Coronary artery (tissue), 2 donors: ENCODE measurements around the gene NELFA.

Experiments used
- DNase-seq: peaks from one replicate; pipeline ENCODE4 v3.0.0-alpha.2; 2017; ENCODE audit warnings: low spot score
- H3K27ac ChIP-seq, 2 donors: fragments of 200-600 bp; sonication (generic); one replicate each; pipeline ENCODE4 v1.5.1; 2016 to 2019
- H3K4me3 ChIP-seq: fragments of 200-600 bp; sonication (generic); 2 replicates; pipeline ENCODE4 v1.5.1; 2016; ENCODE audit warnings: mild to moderate bottlenecking, moderate library complexity
- CTCF ChIP-seq: fragments of 200-600 bp; sonication (generic); IDR thresholded peaks from one replicate; pipeline ENCODE4 v1.5.1; 2019; ENCODE audit warnings: antibody characterized with exemption

The NELFA gene

GRCh38 chr4:2044119-2044485 is 35.3 kb upstream of the NELFA start:
- TF ChIP-seq CTCF: no peak
- Histone ChIP-seq H3K27ac (no peak overlapping the region), H3K4me3 (no peak overlapping the region)
- DNase-seq: no peak

DNA sequence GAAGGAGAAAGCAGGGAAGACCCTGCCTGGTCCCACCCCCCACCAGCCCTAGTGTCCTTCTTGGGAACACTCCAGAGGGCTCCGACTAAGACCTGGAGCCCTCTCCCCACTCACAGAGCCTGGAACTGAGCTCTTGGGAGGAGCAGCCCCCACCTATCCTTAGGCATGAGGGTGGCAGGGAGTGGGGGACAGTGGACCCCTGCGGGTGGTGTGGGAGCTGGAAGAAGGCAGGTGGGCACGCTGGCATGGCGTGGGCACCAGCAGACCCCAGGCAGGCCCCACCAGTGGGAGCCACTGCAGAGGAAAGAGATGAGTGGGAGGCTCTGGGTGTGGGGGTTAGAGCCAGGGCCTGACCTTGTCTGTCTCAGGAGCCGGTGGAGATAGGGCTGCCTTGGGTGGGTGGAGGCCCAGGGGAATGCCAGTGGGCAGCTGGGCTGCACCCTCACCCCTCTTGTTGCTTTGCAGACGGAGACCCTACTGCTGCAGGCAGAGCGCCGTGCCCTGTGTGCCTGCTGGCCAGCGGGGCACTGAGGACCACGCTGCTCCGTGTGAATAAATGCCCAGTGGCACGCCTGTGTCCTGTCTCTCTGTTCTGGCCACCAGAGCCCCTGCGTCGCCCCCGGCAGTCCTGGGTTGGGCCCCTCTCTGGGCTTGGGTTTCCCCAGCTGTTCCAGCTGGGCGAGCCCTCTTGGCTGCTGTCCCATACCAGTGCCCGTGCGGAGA is 34.8 kb upstream of the NELFA start:
- Histone ChIP-seq H3K27ac (no peak overlapping the region), H3K4me3 (no peak overlapping the region)
- no peak for TF ChIP-seq CTCF
- no peak for DNase-seq

- H3K27ac ChIP-seq: no peak overlapping the region
- TF ChIP-seq CTCF: no peak
- DNase-seq: no peak
- peak overlapping the region; percentile 89 for H3K4me3 ChIP-seq
These were observed 34.2 kb upstream of the NELFA start for GRCh38 chr4:2042947-2043395.

DNA sequence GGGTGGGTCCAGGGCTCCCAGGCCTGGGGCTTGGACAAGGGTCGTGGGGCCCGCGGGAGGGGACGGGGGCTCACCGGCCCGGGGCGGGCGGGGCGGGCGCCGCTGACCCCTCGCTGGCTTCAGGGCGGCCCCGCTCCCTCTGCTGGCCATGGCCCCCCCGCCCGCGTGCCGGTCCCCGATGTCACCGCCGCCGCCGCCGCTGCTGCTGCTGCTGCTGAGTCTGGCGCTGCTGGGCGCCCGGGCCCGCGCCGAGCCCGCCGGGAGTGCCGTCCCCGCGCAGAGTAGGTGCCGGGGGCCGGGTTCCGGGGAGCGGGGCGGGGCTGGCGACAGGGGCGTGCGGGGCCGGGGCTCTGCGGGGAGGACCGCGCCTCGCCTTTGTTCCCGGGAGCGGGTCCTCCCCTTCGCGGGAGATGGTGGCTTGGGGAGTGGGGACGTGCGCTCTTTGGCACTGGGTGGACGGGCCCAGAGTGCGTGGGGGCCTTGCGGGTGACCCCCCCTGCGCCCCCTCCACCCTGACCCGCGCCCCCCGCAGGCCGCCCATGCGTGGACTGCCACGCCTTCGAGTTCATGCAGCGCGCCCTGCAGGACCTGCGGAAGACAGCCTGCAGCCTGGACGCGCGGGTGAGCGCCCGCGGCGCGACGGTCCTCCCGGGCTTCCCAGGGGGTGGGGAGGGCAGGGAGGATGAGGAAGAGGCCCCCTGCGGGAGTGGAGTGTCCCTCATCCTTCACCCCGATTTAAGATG is 33.6 kb upstream of the NELFA start:
- no peak overlapping the region for H3K27ac ChIP-seq
- TF ChIP-seq CTCF: no peak
- no peak for DNase-seq

DNA sequence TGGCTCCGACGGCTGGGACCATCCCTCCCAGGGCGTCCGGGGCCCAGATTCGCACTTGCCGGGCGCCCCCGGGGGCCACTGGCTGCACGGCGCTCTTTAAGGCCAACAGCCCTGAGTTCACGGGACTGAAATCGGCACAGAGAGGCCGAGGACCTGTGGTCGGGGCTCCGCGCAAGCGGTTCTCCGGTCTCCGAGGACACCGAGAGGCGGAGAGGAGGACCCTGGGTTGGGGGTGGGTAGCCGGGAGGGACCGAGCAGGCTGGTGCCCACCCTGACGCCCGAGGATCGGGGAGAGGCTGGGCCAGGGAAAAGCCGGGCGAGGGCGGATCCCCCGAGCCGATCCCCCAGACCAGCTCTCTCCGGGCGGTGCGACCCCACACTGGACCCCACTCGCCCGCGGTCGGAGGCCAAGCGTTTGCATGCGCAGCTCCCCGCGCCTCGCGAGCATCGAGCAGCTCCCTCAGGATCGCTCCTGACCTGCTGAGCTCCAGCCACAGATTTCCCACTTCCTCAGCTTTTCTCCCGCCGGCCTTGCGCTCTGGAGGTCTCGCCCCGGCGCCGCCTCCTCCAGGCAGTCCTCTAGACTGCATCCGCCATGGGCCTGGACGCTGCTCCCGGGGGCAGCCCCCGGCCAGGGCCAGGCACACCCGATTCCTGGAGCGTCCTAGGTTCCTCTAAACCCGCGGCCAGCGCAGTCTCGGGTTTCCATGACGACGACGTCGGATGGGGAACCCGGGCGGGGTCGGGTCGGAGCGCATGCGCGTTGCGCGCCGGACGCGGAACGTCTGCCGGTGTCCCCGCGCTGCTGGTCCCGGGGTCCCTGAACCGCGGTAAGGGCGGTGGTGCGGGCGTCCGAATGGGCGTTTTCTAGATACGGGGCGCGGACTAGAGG is 32.7 kb upstream of the NELFA start:
- peak overlapping the region; percentile 89 for H3K4me3 ChIP-seq
- no peak for DNase-seq
- no peak overlapping the region for H3K27ac ChIP-seq
- TF ChIP-seq CTCF: no peak

More for the DNA sequence above, 33.6 kb upstream of the NELFA start:
- peak overlapping the region; percentile 89 for H3K4me3 ChIP-seq

DNA sequence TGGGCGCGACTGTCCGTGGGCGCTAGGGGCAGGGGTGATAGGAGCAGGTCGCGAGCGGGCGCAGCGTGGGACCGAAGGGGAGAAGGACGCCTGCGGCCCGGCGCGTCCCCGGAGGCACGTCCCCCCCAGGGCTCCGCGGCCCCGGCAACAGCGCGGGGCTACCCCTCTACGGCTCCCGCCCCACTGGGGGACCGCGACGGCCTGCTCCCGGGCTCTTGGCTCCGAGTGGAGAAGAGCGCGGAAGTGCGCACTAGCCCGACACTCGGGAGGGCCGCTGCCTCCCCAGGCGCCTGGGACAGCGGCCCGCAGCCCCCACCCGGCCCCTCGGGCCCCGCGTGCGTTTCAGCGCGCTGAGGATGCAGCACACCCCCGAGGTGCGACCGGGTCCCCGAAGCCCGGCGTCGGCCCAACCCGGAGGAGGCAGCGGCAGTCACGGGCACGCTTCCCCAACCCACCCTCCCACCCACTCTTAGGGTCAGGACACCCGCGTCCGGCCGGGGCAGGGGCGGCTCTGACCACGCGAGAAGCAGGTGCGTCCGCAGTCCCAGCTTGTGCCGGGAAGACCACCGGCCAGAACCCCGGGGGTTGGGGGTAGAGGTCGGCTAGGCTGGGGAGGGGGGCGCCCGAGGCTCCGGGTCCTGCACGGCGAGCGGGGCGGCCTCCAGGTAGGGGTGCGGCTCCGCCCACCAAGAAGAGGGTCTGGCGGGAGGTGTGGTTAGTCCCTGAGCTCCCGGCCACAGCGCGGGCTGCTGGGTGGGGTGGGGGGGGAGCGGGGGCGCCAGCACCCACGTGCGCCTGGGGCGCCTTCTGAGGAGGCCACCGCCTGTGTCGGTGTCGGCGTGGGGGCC is 31.8 kb upstream of the NELFA start:
- no peak for TF ChIP-seq CTCF
- DNase-seq: no peak
- Histone ChIP-seq H3K27ac (no peak overlapping the region), H3K4me3 (peak overlapping the region; percentile 89)
